ENCODE measurements around the gene IL1R2. TPM values are rescaled to one million over a fixed set of nuclear protein-coding genes. Genes with fewer than 3 reads are reported as not detected.
A peak's percentile ranks its signal among the peaks of the same experiment; 100 is the strongest.

Gene IL1R2
- total RNA-seq, 1 donor from 2014 or later: not detected

DNA sequence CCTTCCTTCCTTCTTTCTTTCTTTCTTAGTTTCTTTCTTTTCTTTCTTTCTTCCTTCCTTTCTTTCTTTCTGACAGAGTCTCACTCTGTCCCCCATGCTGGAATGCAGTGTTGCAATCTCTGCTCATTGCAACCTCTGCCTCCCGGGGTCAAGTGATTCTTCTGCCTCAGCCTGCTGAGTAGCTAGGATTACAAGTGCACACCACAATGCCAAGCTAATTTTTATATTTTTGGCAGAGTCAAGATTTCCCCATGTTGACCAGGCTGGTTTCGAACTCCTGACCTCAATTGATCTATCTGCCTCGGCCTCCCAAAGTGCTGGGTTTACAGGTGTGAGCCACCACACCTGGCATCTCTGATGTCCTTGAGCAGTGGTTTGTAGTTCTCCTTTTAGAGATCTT lies 48.5 kb downstream of the IL1R2 start:
- no peak for DNase-seq (ENCODE audit: low read depth in 2 of 2)

- peak; percentile 40 to 86 for DNase-seq (ENCODE audit: low read depth in 2 of 2)
These were observed 49.6 kb downstream of the IL1R2 start for GRCh38 chr2:102041351-102041750.

DNA sequence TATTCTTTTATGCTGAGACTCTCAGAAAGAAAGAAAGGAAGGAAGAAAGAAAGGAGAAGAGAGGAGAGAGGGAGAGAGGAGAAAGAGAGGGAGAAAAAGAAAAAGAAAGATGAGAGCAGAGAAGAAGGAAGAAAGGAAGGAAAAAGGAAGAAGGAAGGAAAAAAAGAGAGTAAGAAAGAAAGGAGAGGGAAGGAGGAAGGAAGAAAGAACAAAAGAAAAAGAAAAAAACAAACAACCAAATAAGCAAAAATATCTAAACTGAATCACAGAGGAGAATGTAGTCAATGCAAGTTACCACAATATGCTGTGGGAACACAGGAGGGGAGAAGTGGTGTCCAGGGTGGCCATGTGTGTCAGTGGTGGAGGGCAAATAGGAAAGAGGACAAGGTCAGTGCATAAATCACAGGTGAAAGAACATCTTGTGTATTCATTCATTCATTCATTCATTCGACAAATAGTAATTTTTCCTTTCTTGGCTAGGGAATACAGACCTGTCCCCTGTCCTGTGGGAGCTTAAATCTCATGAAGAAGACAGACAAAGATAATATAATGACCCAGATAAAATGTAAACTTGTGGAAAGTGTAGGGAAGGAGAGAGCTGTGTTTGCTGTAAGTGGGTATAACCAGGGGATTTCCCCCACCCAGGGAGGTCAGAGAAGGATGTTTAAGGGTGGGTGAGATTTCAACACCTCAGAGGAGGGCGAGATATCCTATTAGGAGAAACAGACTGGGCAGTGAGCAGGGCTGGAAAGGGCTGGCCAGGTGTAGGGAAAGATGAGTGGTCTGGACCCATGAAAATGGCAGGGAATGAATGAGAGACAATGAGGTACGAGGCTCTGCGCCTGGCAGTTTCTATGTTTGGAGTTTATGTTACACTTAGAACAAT lies 50.7 kb downstream of the IL1R2 start:
- DNase-seq (ENCODE audit: low read depth in 2 of 2): no peak

GRCh38 chr2:102043560-102043959 lies 51.8 kb downstream of the IL1R2 start:
- DNase-seq (ENCODE audit: low read depth in 2 of 2): no peak

GRCh38 chr2:102044235-102044896 lies 52.6 kb downstream of the IL1R2 start:
- DNase-seq (ENCODE audit: low read depth in 2 of 2): no peak

GRCh38 chr2:102044967-102045489 lies 53.3 kb downstream of the IL1R2 start:
- DNase-seq (ENCODE audit: low read depth in 2 of 2): no peak

DNA sequence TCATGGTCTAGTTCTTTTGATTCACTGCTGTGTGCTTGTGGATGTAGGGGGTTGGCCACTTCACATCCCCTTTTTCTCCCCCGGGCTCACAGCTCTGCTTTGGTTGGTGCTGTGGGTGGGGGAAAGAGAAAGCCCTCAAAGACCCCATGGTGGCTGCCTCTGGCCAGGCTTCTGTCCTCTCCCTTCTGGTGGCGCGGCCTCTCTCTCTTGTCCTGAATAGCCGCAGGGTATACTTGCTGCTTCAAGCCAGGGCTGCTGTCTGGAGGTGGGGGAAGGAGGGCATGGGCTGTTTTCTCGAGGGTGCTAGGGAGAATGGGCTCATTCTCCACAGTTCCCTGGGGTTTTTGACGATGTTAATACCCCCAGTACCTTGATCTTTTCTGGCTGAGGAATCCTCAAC lies 53.9 kb downstream of the IL1R2 start:
- no peak for DNase-seq (ENCODE audit: low read depth in 2 of 2)

GRCh38 chr2:102046135-102046986 lies 54.6 kb downstream of the IL1R2 start:
- peak; percentile 91 to 96 for DNase-seq (ENCODE audit: low read depth in 2 of 2)

- peak in 1 of 2 donors; percentile 45 for DNase-seq (ENCODE audit: low read depth in 2 of 2)
These were observed 56.7 kb downstream of the IL1R2 start for GRCh38 chr2:102048465-102048864.

DNA sequence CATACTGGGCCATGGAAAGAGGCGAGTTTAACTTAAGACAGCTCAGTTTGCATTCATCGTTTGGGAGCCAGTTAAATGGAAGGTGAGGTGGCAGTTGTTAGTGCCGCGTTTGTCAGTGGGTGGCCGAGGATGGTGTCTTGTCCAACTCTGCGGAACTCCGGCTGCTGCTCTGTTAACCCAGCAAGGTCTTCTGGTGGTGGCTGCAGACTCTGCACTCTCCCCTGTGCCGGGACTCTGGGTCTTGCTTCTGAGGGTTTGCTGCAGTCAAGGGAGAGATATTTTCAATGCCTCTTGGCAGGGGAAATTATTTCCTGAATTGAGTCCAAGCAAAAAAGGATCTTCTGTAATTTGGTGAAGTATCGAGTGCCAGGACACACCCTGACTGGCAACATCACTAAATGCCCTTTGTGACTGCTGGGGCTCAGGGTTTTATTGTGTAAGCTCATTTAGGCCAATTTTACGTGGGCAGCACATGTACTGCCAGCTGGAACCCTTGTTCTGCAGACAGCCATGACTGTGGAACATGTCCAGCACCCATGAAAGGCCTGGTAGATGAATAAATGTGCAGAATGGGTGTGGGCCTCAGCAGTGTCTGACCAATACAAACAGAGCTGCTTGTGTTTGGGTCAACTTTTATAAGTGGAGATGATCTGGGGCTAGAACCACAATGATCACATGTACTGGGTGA lies 58.1 kb downstream of the IL1R2 start:
- DNase-seq (ENCODE audit: low read depth in 2 of 2): no peak

- DNase-seq (ENCODE audit: low read depth in 2 of 2): peak in 1 of 2 donors; percentile 86
These were observed 59.2 kb downstream of the IL1R2 start for GRCh38 chr2:102050854-102051391.

DNA sequence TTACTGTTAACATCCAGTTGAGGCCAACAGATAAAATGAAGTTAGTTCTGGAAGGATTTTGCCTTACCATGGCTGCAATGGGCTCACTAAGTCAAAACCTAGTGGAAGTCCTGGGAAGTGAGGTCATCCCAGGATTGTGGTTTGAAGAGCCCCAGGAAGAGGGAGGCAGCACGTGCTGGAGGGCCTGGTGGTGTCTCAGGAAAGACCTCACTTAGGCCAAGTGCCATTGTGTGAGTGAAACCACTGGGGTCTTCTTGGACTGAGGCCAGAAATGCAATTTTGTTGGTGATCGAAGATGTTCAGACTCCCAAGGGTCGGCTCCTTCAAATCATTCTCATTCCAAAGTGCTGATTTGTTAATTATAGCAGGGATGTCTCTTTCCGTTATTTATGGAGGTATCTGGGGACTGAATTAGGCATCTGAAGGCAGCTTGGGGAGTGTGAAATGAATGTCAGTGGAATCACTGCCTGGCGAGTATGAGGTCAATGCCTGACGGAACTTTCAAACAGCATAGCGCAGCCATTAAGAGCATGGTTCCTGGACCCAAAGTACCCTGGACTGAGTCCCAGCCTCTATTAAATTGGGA lies 60.0 kb downstream of the IL1R2 start:
- DNase-seq (ENCODE audit: low read depth in 2 of 2): no peak

DNA sequence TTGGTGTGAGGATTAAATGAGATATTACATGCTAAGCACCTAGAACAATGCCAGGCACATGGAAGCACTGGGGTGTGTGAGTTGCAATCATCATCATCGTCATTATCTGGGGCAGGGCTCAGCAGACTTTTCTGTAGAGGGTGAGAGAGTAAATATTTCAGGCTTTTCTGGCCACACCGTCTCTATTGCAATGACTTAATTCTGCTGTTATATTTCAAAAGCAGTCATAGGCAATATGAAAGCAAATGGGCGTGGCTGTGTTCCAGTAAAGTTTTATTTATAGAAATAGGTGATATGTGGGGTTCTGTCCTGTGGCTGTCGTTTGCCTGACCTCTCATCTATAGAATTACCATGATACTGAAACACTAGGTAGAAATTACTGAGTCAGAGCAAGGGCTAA lies 60.6 kb downstream of the IL1R2 start:
- no peak for DNase-seq (ENCODE audit: low read depth in 2 of 2)

DNA sequence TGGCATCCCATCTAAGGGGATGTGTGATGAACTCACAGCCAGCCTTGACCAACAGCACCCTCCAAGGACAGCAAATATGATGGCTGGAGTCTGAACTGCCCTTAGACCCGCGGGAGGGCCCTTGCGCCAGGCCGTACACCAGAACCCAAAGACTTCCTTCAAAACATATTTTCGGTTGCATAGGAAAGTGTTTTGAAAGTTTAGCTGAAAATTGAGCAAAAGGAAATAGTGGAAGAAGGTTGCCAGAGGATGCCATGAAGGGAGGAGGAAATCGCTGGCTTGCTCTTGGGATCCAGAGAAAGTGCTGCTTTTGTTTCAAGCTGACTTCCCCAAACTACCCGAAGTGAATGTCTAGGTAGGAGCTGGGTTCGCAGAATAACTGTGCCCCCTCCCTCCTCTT lies 61.3 kb downstream of the IL1R2 start:
- no peak for DNase-seq (ENCODE audit: low read depth in 2 of 2)

DNA sequence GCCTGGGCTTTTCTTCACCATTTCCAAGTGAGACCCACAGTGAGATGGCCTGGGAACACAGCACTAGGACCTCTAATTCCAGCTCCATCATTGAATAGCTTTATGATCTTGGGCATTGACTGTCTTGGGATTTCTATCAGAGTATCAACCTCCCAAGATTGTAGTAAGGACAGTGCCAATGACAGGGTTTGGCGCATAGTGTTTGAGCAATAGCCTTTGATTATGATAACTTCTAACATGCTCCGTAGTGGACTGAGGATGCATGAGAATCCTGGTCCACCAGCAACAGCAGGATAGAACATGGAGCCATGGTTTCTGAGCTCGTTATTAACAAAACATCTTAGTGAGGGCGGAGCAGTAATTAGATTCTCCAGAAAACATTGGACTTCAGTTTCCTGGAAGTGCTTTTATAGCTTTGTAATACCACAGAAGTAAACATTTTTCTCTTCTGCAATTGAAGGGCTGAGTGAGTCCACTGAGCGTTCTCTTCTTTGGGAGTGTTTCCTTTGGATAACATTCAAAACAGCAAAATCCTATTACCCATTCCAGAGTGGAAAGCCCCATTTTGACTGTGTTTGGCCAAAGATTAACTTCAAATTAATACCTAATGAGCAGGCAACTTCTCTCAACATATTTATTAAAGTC lies 63.7 kb downstream of the IL1R2 start:
- no peak for DNase-seq (ENCODE audit: low read depth in 2 of 2)

DNA sequence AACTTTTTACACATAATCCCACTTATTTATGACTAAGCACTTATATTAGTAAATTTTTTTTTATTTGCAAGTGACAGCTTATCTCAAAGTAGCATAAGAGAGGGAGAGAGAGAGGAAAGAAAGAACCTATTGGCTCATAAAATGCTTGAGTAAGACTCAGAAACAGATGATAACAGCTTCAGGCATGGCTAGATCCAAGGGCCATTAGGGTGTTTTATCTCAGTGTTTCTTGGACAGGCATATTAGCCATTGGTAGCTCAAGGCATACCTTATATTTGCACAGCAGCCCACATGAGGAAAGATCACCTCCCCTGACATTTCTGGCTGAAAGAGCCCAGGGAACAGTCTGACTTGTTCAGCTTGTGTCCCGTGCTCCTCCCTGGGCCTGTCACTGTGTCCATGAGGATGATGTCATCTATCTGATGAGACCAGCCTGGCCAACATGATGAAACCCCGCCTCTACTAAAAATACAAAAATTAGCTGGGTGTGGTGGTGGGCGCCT lies 64.4 kb downstream of the IL1R2 start:
- DNase-seq (ENCODE audit: low read depth in 2 of 2): no peak

DNA sequence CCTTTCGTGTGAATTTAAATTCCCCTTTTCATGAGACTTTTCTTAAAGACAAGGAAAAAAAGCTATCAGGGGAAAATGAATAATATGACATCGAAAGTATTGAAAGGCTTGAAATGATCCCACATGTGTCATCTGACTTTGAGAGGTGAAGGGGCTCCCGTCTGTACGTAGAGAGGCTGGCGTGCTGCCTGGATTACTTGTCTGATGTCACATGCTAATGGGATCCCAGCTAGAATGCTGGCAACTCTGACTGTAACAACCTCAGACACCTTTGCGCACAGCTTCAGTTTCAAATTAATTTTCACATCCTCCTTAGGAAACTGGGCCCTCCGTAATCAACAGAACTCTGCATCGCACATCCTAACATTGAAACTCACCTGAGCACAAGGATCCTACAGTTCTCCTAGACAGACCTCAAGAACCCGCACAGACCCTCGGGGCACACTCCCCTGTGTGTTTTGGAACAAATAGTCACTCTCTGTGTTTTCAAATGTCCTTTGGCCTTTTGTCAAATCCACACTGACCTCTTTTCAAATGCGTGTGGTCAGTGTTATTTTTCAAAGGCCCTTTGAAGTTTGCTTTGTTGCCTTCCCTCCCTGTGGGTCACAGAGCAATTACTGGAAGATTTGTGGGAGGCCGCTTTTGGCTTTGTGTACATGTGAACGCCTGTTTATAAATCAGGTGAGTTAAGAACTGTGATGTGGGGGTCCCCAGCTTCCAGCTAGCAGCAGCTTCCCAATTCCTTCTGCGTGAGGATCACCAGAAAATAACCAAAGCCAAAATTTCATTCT lies 65.9 kb downstream of the IL1R2 start:
- DNase-seq (ENCODE audit: low read depth in 2 of 2): peak; percentile 16 to 75

- no peak for DNase-seq (ENCODE audit: low read depth in 2 of 2)
These were observed 66.6 kb downstream of the IL1R2 start for GRCh38 chr2:102058293-102058833.

GRCh38 chr2:102059151-102059550 lies 67.4 kb downstream of the IL1R2 start:
- no peak for DNase-seq (ENCODE audit: low read depth in 2 of 2)

Data from dermis microvascular lymphatic vessel endothelial cell (primary cell).